GM18868 (cell line): ENCODE data around the gene SCGN.

Experiments
- ATAC-seq: cut with Tn5 transposase; IDR thresholded peaks from one replicate; pipeline ENCODE4 v1.9.1; 2021; ENCODE audit warnings: mild to moderate bottlenecking, moderate library complexity; ENCODE audit not compliant: unreplicated experiment

Gene SCGN

DNA sequence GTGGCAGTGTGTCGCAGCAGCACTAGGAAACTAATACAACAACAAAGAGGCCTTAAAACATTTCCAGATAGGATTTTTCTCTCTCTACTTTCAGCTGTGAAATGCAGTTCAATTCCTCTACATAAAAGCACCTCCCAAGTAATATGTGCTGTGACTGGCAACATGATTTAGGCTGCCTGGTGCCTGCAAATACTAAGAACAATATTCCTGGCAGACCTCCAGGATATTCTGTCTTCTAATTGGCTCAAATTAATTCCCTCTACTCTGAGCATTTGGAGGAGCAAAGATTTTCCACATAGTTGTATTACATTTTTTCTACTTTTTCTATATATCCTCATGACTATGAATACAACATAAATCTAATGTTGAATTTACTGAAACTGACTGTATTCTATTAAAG lies 33.2 kb downstream of the SCGN start:
- ATAC-seq: no peak

DNA sequence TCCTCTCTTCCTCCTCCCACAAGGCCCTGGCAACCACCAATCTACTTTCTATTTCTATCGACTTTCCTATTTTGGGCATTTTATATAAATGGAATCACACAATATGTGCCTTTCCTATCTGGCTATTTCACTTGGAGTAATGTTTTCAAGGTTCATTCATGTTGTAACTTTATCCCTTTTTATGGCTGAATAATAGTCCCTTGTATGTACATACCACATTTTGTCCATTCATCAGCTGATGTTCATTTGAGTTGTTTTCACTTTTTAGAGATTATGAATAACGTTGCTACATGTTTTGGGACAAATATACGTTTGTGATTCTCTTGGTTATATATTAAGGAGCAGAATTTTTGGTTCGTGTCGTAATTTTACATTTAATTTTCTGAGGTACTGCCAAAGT lies 33.9 kb downstream of the SCGN start:
- ATAC-seq: no peak

DNA sequence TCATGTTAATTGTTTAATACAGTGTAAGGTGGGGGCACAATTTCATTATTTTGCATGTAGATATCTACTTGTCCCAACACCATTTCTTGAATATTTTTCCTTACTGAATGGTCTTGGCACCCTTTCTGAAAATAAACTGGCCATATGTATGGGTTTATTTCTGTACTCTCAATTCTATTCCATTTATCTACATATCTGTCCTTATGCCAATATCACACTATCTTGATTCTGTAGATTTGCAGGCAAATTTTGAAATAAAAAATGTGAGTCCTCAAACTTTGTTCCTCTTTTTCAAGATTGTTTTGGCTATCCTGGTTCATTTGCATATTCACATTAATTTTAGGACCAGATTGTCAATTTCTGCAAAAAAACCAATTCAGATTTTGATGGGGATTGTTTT lies 34.8 kb downstream of the SCGN start:
- no peak for ATAC-seq

GRCh38 chr6:25689966-25690365 lies 38.0 kb downstream of the SCGN start:
- no peak for ATAC-seq

DNA sequence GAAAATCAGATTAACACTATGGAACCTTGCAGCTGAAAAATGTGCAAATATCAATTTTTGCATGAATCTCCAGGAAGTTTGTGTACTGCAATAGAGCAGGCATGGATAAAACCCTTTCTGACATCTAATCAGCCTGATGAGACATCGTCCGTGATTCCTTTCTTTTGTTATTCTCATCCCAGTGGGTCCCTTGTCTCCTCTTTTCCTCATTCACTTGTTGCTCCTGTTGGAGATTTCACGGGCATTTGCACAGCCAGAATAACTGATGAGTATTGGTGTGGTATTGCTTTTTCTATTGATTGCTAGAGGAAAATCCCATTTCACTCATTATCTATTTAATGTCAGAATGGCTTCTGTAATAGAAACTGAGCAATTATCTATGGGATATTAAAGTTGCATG lies 39.9 kb downstream of the SCGN start:
- no peak for ATAC-seq

DNA sequence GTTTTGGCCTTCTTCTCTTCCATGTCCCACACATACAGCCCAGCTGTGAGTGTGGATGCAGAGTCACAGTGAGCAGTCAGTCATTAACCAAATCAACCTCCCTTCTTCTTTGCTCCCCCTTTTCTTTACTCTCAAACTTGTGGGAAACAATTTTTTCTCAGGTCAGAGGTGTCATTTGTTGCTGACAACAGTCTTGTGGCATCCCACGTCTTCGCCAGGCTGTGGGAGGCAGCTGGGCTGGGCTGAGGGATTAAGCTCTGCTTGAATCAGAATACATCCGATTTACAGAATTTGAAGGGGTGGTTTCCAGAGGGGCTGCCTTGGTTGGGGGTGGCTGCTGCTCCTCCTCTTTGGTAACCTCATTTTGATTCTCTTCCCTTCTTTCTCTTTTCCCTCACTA lies 40.5 kb downstream of the SCGN start:
- ATAC-seq: no peak

- ATAC-seq: no peak
Observed at GRCh38 chr6:25694366-25694765, 42.4 kb downstream of the SCGN start.

DNA sequence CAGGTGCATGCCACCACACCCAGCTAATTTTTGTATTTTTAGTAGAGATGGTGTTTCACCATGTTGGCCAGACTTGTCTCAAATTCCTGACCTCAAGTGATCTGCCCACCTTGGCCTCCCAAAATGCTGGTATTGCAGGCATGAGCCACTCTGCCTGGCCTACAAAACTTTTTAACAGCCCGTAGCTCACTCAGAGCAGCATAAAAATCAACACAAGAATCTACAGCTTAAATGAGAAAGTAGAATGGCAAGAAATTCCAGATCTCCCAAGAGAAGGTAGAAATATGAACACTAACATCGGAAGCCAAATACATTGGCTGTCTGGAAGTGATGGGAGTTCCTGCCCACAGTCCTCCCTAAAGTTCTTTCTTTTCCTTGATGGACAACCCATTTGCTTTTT lies 43.7 kb downstream of the SCGN start:
- no peak for ATAC-seq

DNA sequence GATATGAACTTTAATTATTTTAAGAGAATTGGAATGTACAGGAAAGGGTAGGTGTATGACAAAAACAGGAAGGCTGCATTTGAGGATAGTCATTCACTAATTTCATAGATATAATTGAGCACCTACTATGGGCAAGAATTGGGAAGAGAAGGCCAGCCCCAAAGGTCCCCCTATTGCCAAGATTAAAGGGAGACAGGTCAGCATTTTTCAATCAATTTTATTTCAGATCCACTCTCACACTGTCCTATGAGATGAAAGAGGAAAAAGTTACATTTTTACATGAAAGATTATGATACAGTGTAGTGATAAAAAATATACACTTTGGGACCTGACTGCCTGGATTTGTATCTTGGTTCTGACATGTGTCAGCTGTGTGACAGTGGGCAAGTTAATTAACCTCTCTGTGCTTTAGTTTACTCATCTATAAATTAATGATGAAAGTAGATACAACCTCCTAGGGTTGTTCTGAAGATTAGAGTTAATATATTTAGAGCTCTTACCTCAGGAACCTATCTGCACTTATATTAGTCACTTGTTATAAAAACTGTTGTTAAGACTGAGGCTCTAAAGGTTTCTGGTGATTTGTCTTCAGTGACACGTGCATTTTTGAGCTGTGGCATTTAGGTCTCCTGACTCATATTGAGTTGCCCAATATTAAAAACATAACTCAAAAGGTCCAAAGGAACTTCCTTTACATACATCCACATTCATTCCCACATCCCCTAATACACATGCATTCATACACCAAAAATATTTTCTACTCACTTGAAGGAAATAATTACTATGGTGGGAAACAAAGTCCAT lies 45.7 kb downstream of the SCGN start:
- ATAC-seq: no peak

DNA sequence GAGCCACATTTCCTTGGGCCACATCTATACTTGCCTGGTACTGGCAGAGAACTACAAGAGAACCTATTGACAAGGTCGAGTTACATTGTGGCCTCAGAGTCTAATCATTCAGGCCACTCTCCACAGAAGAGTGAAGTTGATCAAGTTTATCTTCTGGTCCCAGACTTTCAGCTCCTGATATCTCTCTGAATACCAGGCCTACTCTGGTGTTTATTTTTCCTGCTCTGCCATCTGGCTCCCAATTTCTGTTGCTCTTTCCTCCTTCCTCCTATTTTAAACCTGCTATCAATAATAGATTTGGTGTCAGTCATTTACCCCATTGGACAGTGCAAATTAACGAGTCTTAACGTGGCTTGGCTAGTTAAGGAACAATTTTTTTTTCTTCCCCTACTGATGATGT lies 46.6 kb downstream of the SCGN start:
- ATAC-seq: no peak

- no peak for ATAC-seq
Observed at GRCh38 chr6:25699649-25700048, 47.6 kb downstream of the SCGN start.

- no peak for ATAC-seq
Observed at GRCh38 chr6:25700761-25701160, 48.7 kb downstream of the SCGN start.

- no peak for ATAC-seq
Observed at GRCh38 chr6:25701807-25702206, 49.8 kb downstream of the SCGN start.

DNA sequence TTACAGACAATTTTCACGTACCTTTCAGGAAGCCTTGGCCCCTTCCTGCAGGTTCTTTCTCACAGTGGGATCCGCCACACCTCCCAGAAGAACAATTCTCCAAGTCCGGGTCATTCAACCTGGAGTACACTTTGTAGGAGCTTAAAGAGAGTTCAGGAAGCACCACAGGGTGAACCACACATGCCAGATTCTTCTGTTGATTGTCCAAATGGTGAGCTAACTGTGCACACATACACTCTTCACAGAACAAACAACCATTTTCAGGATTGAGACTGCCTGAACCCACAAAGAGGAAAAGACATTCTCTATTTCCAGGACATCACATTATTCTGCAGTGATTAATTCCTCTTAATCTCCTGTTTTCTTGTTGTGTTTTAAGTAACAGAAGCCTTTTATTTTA lies 51.0 kb downstream of the SCGN start:
- no peak for ATAC-seq

GRCh38 chr6:25704001-25704400 lies 52.0 kb downstream of the SCGN start:
- ATAC-seq: no peak

- no peak for ATAC-seq
Observed at GRCh38 chr6:25706314-25707014, 54.4 kb downstream of the SCGN start.

DNA sequence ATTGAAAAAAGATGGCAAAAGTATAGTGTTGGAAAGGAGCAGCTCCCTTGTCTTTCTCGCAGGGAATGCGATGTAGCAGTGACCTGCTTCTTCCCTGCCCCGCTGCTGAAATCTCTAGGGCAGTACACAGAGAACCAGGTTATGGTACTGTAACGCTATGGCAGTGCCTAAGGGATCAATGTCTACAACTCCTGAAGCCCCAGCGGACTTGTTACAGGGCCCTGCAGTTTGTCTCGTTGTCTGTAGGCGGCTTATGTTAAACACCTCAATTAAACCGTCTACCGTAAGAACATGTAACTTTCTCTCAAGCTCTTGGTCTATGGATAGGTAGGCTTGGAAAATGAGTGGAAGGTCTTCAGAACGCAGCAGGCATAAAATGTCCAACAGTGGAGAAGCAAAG lies 57.7 kb downstream of the SCGN start:
- ATAC-seq: no peak

DNA sequence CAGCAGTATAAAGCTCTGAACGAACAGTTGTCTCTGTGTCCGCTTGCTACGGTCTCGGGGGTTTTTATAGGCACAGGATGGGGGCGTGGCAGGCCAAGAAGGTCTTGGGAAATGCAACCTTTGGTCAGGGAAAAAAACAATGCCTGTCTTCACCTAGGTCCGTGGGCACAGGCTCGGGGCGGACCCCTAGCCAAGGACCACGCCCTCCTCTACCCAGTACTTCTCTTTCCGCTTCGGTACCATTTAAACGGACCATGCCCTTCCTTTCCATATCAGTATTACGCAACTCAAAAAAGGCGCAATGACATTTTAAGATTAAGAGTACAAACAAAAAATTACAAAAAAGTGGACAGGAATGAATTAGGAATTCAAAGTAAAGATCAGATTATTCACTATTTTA lies 58.3 kb downstream of the SCGN start:
- no peak for ATAC-seq

GRCh38 chr6:25713824-25714223 lies 61.8 kb downstream of the SCGN start:
- no peak for ATAC-seq

- ATAC-seq: no peak
Observed at GRCh38 chr6:25714765-25715164, 62.8 kb downstream of the SCGN start.

DNA sequence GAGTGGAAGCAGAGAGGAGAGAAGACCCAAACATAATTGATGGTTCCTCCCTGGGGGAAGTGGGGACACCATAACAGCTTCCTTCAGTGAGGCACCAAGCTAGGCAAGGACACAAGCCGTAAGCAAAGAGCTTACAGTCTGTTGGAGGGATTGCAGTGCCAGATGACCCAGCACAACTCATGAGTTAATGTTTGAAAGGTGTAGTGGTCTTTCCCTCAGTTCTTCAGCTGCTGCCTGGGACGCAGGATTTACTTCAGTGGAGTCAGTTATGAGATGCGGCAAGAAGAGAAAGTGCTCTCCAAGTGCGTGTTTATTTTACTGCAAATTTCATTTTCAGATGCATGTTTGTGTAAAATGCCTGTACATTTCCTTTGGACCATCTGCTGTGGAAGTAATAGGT lies 63.8 kb downstream of the SCGN start:
- ATAC-seq: no peak

DNA sequence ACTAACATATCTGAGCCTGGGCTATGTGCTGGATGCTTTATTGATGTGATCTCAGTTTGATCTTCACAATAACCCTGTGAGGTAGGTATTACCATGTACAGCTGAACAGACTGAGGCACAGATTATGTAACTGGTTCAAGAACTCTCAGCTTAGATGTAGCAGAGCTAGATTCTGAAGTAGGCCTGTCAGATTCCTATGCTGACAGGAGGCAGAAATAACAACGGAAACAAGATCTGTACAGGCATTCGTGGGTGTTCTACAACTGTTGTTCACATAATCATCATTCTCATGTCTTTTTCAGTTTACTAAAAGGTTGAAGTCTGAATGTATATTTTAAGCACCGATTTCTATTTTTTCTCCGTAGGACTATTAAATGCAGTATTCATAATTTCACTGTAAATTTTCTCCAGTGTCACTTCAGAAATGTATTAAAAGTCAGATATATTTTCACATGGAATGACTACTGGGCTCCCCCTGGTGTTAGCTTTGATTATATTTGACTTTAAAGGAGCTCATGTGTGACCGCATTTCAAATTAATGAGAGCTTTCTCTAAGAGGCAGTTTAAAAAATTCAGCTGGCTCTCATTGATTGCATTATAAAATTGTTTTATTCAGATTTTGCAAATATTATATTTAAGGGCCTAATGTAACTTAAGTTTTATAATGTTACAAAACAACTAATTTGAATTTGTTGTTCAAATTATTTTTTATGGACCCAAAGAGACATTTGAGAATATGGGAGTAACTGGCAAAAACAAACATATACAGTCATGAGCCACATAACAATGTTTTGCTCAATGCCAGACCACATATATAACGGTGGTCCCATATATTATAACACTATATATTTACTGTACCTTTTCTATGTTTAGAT lies 66.1 kb downstream of the SCGN start:
- no peak for ATAC-seq
